ENCODE results near the gene LHFPL6.

DNA sequence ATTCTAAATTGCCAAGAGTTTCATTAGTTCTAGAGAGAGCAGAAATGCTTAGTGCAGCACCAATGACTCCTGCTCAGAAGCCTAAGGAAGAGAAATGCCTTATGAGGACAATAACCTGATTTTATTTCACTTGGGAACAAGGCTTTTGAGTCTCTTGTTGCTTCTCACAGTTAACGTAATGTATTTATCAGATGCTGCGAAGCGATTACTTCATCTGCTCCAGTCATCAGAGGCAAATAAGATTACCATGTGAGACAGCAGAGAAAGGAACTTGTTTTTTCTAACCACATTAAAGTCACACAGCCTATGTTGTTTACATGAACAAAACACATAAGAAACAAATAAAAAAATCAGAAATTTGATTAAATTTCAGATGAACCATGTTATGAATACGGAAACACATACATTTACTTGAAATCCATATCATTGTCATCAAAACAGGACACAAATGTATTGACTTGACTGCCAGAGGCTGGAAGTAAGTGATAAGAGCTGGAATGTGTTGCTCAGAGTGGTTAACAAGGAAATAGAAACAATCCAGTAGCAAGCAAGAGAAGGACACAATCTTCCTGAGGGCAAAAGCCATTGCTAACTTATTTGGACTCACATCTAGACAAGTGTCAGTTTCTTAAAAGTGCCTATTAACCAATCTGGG, 147.3 kb downstream of the LHFPL6 start:
- TF ChIP-seq POLR2AphosphoS5 (IDR thresholded peaks at IDR 0.05; ENCODE audit: low read depth, low read length), result no peak
- TF ChIP-seq, protein P1, sequence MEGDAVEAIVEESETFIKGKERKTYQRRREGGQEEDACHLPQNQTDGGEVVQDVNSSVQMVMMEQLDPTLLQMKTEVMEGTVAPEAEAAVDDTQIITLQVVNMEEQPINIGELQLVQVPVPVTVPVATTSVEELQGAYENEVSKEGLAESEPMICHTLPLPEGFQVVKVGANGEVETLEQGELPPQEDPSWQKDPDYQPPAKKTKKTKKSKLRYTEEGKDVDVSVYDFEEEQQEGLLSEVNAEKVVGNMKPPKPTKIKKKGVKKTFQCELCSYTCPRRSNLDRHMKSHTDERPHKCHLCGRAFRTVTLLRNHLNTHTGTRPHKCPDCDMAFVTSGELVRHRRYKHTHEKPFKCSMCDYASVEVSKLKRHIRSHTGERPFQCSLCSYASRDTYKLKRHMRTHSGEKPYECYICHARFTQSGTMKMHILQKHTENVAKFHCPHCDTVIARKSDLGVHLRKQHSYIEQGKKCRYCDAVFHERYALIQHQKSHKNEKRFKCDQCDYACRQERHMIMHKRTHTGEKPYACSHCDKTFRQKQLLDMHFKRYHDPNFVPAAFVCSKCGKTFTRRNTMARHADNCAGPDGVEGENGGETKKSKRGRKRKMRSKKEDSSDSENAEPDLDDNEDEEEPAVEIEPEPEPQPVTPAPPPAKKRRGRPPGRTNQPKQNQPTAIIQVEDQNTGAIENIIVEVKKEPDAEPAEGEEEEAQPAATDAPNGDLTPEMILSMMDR (IDR thresholded peaks at IDR 0.05), result no peak
- TF ChIP-seq, protein P2, sequence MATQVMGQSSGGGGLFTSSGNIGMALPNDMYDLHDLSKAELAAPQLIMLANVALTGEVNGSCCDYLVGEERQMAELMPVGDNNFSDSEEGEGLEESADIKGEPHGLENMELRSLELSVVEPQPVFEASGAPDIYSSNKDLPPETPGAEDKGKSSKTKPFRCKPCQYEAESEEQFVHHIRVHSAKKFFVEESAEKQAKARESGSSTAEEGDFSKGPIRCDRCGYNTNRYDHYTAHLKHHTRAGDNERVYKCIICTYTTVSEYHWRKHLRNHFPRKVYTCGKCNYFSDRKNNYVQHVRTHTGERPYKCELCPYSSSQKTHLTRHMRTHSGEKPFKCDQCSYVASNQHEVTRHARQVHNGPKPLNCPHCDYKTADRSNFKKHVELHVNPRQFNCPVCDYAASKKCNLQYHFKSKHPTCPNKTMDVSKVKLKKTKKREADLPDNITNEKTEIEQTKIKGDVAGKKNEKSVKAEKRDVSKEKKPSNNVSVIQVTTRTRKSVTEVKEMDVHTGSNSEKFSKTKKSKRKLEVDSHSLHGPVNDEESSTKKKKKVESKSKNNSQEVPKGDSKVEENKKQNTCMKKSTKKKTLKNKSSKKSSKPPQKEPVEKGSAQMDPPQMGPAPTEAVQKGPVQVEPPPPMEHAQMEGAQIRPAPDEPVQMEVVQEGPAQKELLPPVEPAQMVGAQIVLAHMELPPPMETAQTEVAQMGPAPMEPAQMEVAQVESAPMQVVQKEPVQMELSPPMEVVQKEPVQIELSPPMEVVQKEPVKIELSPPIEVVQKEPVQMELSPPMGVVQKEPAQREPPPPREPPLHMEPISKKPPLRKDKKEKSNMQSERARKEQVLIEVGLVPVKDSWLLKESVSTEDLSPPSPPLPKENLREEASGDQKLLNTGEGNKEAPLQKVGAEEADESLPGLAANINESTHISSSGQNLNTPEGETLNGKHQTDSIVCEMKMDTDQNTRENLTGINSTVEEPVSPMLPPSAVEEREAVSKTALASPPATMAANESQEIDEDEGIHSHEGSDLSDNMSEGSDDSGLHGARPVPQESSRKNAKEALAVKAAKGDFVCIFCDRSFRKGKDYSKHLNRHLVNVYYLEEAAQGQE (IDR thresholded peaks at IDR 0.05; ENCODE audit: insufficient read depth in 1 of 2, low read depth in 2 of 2, low read length in 1 of 2), result no peak
- TF ChIP-seq TCF7L2 (IDR thresholded peaks at IDR 0.05; ENCODE audit: low read depth, low read length), result no peak

Measured in Panc1 (cell line).